Upper lobe of left lung (tissue), 6 donors: ENCODE results near the gene CARD10. TPM values are rescaled to one million over a fixed set of nuclear protein-coding genes. Genes with fewer than 3 reads are reported as not detected.

Experiments
- ATAC-seq, 2 donors: fragments of 200-7000 bp; cut with Tn5 transposase; one replicate each; pipeline ENCODE4 v1.9.1; 2022; ENCODE audit warnings: mild to moderate bottlenecking in 2 of 2, moderate library complexity in 2 of 2; ENCODE audit not compliant: low FRiP score in 2 of 2
- DNase-seq, 2 donors: peaks; one replicate each; pipeline ENCODE4 v3.0.0-alpha.2; 2019 to 2020
- H3K27ac ChIP-seq, 4 donors: fragments of 200-600 bp; sonication (generic); one replicate each; pipeline ENCODE4 v1.5.1; 2016 to 2019
- H3K27me3 ChIP-seq, 4 donors: fragments of 200-600 bp; sonication (generic); one replicate each; pipeline ENCODE4 v1.5.1; 2017 to 2019
- H3K36me3 ChIP-seq, 4 donors: fragments of 200-600 bp; sonication (generic); one replicate each; pipeline ENCODE4 v1.5.1; 2016 to 2019
- H3K4me1 ChIP-seq, 4 donors: fragments of 200-600 bp; sonication (generic); one replicate each; pipeline ENCODE4 v1.5.1; 2018 to 2019
- H3K4me3 ChIP-seq, 4 donors: fragments of 200-600 bp; sonication (generic); one replicate each; pipeline ENCODE4 v1.5.1; 2017 to 2019; ENCODE audit warnings: mild to moderate bottlenecking in 2 of 4, moderate library complexity in 1 of 4
- H3K9me3 ChIP-seq, 4 donors: fragments of 200-600 bp; sonication (generic); one replicate each; pipeline ENCODE4 v1.5.1; 2018 to 2019
- CTCF ChIP-seq, 6 experiments: fragments of 450-650 bp in 4 of 6; fragments of 200-600 bp in 2 of 6; sonication (generic) in 2 of 6; IDR thresholded peaks; one replicate each; pipeline ENCODE4 v1.5.1; 2016 to 2019; ENCODE audit warnings: antibody characterized with exemption in 6 of 6
- EP300 ChIP-seq, 4 donors: sonication (generic); formaldehyde crosslinking; IDR thresholded peaks; one replicate each; pipeline ENCODE4 v1.5.1; 2017; ENCODE audit warnings: antibody characterized with exemption in 4 of 4, control low read depth in 2 of 4
- POLR2A ChIP-seq, 4 donors: fragments of 450-650 bp; IDR thresholded peaks; one replicate each; pipeline ENCODE4 v1.5.1; 2016 to 2017; ENCODE audit warnings: antibody characterized with exemption in 4 of 4, mild to moderate bottlenecking in 2 of 4
- POLR2AphosphoS5 ChIP-seq, 2 donors: sonication (generic); formaldehyde crosslinking; IDR thresholded peaks; one replicate each; pipeline ENCODE4 v1.5.1; 2017; ENCODE audit warnings: antibody characterized with exemption in 2 of 2
- WGBS, 2 donors: methylation state at CpG; one replicate each; pipeline ENCODE4 v1.1.5; 2017 to 2018; 5-methylcytosine and 5-hydroxymethylcytosine counted together
- total RNA-seq, 6 donors: library from RNA; depleted of rRNA in 4 of 6; stranded (reverse); fragments of >200 nt in 4 of 6; gene quantifications; one replicate each; pipeline versions ENCODE4 v1.1.0 to v1.2.1, GENCODE V29; 2016 to 2021
- donor health status: DM: no; HTN: no; CAD: no; lungs with moderate emphysema.
- donor health status: DM: no; HTN: yes; CAD: no; lungs with severe emphysema.

The CARD10 gene
- total RNA-seq, 6 donors from 2014 or later = 6.2 to 19.8 (median 13.6) TPM

- no peaks in the 10 kb centered on the region for H3K4me1 ChIP-seq
- no peak overlapping the region for H3K27ac ChIP-seq
- H3K27me3 ChIP-seq = no peaks in the 10 kb centered on the region
- WGBS, 2 donors = 79 to 83% methylated on average over 6 to 18 of the region's 18 CpGs
- DNase-seq (peak in 1 of 2 donors; percentile 64), ATAC-seq (peak in 1 of 2 donors; percentile 7)
- H3K4me3 ChIP-seq = no peak overlapping the region
- no peaks in the 10 kb centered on the region for H3K36me3 ChIP-seq
- H3K9me3 ChIP-seq = no peaks in the 10 kb centered on the region
- TF ChIP-seq EP300 (IDR thresholded peaks at IDR 0.05) = no peak
- TF ChIP-seq POLR2AphosphoS5 (IDR thresholded peaks at IDR 0.05) = no peak
- TF ChIP-seq POLR2A (IDR thresholded peaks at IDR 0.05) = no peak
- TF ChIP-seq CTCF (IDR thresholded peaks at IDR 0.05) = no peak
These were observed 70.6 kb downstream of the CARD10 start for GRCh38 chr22:37448516-37449127.

- DNase-seq (no peak), ATAC-seq (no peak)
- no peaks in the 10 kb centered on the region for H3K36me3 ChIP-seq
- 84 to 88% methylated on average over 9 of the region's 9 CpGs for WGBS, 2 donors
- no peak for TF ChIP-seq POLR2AphosphoS5 (IDR thresholded peaks at IDR 0.05)
- TF ChIP-seq POLR2A (IDR thresholded peaks at IDR 0.05) = no peak
- no peak for TF ChIP-seq EP300 (IDR thresholded peaks at IDR 0.05)
- TF ChIP-seq CTCF (IDR thresholded peaks at IDR 0.05) = no peak
- H3K4me1 ChIP-seq = no peaks in the 10 kb centered on the region
- no peak overlapping the region for H3K27ac ChIP-seq
- H3K9me3 ChIP-seq = peaks cover 0 to 7% (median 5%) of the 10 kb centered on the region in 4 donors
- H3K27me3 ChIP-seq = no peaks in the 10 kb centered on the region
- no peak overlapping the region for H3K4me3 ChIP-seq
These were observed 73.7 kb downstream of the CARD10 start for GRCh38 chr22:37445501-37445900.

GRCh38 chr22:37443977-37444376 lies 75.2 kb downstream of the CARD10 start:
- no peak for DNase-seq
- Histone ChIP-seq H3K36me3 (no peaks in the 10 kb centered on the region), H3K27me3 (no peaks in the 10 kb centered on the region), H3K4me3 (no peak overlapping the region), H3K4me1 (no peaks in the 10 kb centered on the region), H3K9me3 (peaks cover 0 to 7% (median 5%) of the 10 kb centered on the region in 4 donors), H3K27ac (no peak overlapping the region)
- TF ChIP-seq CTCF (IDR thresholded peaks at IDR 0.05) (no peak), POLR2AphosphoS5 (IDR thresholded peaks at IDR 0.05) (no peak), EP300 (IDR thresholded peaks at IDR 0.05) (no peak), POLR2A (IDR thresholded peaks at IDR 0.05) (no peak)
- ATAC-seq = no peak
- WGBS, 2 donors = 79 to 80% methylated on average over 7 of the region's 7 CpGs

GRCh38 chr22:37443086-37443485 lies 76.1 kb downstream of the CARD10 start:
- no peak for TF ChIP-seq POLR2AphosphoS5 (IDR thresholded peaks at IDR 0.05)
- TF ChIP-seq CTCF (IDR thresholded peaks at IDR 0.05) = no peak
- TF ChIP-seq EP300 (IDR thresholded peaks at IDR 0.05) = no peak
- TF ChIP-seq POLR2A (IDR thresholded peaks at IDR 0.05) = no peak
- no peaks in the 10 kb centered on the region for H3K4me1 ChIP-seq
- 88 to 91% methylated on average over 6 to 7 of the region's 7 CpGs for WGBS, 2 donors
- no peak overlapping the region for H3K4me3 ChIP-seq
- H3K36me3 ChIP-seq = no peaks in the 10 kb centered on the region
- no peaks in the 10 kb centered on the region for H3K27me3 ChIP-seq
- no peak overlapping the region for H3K27ac ChIP-seq
- ATAC-seq (no peak), DNase-seq (no peak)
- H3K9me3 ChIP-seq = peaks cover 0 to 7% (median 5%) of the 10 kb centered on the region in 4 donors

- DNase-seq (no peak), ATAC-seq (no peak)
- Histone ChIP-seq H3K36me3 (no peaks in the 10 kb centered on the region), H3K4me3 (no peak overlapping the region), H3K27me3 (no peaks in the 10 kb centered on the region), H3K27ac (no peak overlapping the region), H3K4me1 (no peaks in the 10 kb centered on the region), H3K9me3 (peaks cover 0 to 7% (median 5%) of the 10 kb centered on the region in 4 donors)
- TF ChIP-seq CTCF (IDR thresholded peaks at IDR 0.05) = no peak
- no peak for TF ChIP-seq EP300 (IDR thresholded peaks at IDR 0.05)
- no peak for TF ChIP-seq POLR2AphosphoS5 (IDR thresholded peaks at IDR 0.05)
- TF ChIP-seq POLR2A (IDR thresholded peaks at IDR 0.05) = no peak
- WGBS, 2 donors = 66 to 78% methylated on average over 2 of the region's 2 CpGs
These were observed 76.7 kb downstream of the CARD10 start for GRCh38 chr22:37442537-37442936.
